Measurements from ENCODE around the gene LRRN4CL.

DNA sequence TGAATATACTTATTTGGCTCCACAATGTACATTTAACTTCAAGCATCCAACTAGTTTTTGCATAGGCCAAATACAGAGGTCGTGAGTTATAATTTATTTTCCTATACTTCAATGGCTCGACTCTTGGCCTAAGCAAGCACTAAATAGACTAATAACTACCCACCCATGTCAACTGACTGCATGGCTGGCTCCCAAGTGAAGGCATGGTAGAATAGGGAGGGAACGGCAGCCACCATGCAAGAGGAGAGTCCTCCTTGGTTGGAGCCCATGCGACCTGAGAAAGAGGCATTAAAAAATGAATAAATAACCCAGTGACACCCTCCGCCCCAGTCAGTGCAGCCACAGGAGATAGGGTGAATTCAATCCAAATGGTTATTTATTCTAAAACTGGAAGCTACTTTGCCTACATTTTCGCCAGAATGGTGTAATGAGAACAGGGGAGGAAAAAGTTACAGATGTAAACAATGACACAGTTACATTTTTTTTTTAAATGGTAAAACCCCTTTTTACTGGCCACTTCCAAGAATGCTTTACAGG, 23.0 kb upstream of the LRRN4CL start:
- TF ChIP-seq, protein P1, sequence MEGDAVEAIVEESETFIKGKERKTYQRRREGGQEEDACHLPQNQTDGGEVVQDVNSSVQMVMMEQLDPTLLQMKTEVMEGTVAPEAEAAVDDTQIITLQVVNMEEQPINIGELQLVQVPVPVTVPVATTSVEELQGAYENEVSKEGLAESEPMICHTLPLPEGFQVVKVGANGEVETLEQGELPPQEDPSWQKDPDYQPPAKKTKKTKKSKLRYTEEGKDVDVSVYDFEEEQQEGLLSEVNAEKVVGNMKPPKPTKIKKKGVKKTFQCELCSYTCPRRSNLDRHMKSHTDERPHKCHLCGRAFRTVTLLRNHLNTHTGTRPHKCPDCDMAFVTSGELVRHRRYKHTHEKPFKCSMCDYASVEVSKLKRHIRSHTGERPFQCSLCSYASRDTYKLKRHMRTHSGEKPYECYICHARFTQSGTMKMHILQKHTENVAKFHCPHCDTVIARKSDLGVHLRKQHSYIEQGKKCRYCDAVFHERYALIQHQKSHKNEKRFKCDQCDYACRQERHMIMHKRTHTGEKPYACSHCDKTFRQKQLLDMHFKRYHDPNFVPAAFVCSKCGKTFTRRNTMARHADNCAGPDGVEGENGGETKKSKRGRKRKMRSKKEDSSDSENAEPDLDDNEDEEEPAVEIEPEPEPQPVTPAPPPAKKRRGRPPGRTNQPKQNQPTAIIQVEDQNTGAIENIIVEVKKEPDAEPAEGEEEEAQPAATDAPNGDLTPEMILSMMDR (IDR thresholded peaks at IDR 0.05; ENCODE audit: control extremely low read depth in 1 of 3, insufficient read depth in 1 of 3, low read depth in 1 of 3, low read length in 3 of 3), result no peak
- TF ChIP-seq POLR2A (IDR thresholded peaks at IDR 0.05; ENCODE audit: control extremely low read depth in 1 of 2, low read depth in 2 of 2, low read length in 2 of 2) (no peak), MAFK (IDR thresholded peaks at IDR 0.05; ENCODE audit: low read depth, low read length) (no peak), CHD2 (IDR thresholded peaks at IDR 0.05; ENCODE audit: low read length) (no peak), TBP (IDR thresholded peaks at IDR 0.05; ENCODE audit: low read depth, low read length) (no peak), ASH2L (IDR thresholded peaks at IDR 0.05; ENCODE audit: low read length) (no peak)

Data from H1 (cell line).